ENCODE results near the gene BTBD2.

Gene BTBD2

DNA sequence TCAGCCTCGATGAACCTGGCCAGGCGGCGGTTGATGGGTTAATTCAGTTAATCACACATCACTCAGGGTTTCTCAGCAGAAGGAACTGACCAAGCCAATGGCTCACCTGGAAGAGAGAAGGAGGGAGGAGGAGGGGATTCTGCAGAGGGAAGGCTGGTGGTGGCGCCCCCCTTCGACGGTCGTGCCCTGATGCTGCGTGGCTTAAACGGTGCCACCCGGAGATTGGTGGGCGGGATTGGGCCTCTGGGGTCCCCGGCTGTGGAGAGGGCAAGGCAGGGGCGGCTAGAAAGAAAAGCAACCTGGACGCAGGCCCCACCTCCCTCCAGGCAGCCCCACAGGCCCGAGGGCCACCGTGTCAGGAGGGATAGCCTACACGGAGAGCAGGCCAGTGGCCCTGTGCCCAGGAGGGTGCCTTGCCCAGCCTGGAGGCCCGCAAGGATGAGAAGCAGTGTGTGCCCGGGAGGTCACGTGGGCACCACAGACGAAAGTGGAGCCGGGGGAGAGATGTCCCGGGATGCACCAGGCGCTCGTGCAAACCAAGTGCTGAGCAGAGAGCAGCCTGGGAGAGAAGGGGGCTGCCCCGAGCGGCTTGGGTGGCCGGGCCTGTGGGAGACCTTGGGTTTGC lies 58.5 kb downstream of the BTBD2 start:
- DNase-seq: no peak

DNA sequence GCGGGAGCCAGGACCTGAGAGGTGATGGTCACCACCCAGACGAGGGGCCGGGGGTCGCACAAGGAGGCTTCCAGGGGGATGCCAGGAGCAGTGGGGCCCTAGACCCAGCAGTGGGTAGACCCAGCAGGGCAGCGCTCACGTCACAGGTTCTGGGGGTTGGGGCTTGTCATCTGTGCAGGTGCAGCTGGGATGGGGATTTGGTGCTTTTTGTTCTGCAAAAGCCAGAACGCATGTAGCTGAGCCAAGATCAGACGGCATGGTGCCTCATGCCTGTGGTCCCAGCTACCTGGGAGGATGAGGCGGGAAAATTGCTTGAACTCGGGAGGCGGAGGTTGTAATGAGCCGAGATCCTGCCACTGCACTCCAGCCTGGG lies 59.4 kb downstream of the BTBD2 start:
- DNase-seq: no peak

DNA sequence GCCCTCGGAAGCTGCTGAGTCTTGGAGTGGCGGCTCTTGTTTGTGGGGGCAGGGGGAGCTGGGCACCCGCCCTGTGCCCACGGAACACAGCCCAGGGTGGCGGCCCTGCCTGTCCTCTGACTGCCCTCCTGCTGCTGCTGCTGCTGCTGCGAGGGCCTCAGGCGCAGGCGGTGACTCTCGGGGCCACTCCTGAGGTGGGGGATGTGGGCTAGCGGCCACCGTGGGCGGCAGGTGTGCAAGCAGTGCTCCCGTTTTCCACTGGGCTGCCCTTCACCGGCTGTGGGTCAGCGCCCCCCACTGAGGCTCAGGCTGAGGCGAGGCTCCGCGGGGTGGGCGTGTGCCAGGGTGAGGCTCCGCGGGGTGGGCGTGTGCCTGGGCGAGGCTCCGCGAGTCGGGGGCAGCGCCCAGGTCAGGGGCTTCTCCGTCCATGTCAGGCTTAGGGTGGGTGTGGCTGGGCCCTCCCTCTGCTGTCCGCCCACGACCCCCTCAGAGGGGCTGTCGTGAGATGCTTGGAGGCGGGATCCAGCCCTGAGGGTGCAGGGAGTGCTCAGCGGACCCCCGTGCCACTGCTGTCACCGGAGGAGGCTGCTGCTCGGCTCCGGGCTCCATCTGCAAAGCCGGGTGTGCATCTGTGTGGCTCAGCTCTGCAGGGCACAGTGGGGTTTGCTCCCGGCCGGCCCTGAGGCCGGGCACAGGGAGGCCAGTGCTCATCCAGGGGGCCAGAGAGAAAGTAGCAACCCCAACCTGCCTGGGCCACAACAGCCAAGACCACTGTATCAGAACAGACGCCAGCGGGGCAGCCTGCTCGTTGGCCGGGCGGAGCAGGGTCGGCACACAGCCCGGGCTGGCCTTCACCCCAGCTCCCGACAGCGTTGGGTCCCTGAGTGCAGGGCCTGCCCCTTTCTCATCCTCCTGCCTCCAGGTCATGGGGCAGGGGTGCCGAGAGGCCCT lies 60.1 kb downstream of the BTBD2 start:
- no peak for DNase-seq

DNA sequence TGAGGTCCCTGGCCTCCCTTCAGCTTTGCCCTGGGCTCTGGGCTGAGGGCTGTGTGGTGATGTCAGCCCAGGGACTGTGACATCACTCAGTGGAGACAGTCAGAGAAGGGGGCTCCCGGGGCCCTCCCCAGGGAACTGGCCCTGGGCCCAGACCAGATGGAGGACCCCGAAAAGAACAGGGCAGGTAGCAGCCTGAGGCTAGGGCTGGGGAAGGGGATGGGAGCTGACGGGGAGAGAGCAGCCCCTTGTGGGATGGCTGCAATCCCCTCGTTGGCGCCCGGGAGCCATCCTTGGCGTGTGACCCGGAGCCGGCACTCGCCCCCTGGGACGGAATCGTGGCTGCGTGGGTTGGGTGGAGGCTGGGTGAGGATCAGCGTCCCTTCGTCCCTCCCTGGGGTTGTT lies 61.0 kb downstream of the BTBD2 start:
- DNase-seq: no peak

DNA sequence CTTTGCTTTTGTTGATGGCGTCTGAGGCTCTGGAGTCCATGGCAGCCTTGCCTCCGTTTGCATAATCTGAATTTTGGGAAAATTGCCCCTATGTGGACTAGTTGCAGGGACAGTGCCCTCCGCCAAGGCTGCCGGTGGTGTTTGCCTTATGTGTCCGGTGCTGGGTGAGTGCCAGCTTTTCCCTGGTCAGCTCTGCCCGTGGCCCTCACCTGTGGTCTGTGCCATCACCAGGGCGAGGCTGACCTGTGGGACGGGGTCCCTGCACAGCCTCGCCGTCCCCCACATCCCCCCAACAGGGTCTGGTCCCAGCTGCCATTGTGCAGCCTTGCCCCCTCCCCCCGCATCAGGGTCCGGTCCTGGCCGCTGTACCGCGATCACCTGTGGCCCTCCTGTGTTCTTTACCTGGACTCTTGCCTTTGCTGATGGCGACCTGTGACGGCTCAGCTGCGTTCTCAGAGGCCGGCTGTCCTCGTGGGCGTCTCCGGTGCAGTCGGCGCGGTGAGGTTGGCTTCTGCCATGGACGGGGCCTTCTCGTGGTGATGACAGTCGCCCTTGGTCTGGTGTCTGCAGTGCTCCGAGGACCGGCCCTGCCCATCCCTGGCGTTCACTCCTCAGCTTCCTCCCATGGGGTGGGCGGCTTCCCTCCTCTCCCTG lies 61.9 kb downstream of the BTBD2 start:
- no peak for DNase-seq

DNA sequence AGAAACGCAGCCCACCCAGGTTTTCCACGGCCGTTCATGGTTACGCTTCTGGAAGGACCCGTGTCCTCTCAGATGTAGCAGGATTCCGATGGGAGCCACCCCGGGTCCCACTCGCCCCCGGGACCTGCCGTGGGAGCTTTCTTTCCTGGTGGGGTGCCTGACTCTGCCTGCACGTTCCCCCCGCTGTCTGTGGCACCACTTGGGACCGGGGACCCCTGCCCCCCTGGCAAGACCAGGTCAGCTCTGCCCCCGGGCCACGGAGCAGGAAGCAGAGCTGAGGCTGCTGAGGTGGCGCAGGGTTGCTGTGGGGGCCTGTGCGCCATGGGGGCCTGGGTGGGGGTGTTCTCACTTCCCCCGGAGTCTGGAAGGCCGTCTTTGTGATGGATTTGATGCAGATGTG lies 62.5 kb downstream of the BTBD2 start:
- DNase-seq: no peak

DNA sequence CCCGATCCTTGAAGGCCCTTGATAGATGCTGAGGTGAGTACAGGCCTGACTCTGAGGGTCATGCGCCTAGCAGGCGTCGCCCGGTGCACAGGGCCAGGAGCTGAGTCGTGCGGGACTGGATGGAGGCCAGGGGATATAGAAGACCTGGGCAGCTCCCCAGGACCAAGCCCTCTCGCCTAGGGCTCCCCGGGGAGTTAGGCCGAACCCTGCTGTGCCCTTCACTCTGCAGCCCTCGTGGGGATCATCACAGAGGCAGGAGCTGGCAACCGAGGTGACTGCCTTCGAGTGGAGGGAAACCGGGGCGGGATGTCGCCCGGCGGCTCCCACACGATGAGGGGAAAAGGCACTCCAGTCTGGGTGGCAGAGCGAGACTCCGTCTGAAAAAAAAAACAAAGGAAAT lies 62.9 kb downstream of the BTBD2 start:
- DNase-seq: no peak

DNA sequence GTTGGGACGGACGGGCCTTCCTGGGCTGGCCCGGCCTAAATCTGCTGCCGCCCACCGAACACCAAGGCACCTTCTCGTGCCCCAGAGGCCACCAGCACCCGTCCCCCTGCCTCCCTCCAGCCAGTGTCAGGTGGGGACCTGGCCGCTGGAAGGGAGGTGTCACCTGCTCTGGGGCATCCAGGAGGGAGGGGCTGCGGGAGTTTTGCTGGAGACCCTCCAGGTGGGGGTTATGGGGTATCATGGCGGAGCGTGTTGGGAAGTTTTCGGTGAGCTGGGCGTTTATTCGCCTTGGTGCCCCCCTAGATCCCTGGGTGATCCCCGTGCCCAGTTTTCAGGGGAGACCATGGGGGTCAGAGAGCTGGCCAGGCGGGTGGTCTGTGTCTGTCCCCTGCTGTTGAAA lies 64.9 kb downstream of the BTBD2 start:
- DNase-seq: no peak

DNA sequence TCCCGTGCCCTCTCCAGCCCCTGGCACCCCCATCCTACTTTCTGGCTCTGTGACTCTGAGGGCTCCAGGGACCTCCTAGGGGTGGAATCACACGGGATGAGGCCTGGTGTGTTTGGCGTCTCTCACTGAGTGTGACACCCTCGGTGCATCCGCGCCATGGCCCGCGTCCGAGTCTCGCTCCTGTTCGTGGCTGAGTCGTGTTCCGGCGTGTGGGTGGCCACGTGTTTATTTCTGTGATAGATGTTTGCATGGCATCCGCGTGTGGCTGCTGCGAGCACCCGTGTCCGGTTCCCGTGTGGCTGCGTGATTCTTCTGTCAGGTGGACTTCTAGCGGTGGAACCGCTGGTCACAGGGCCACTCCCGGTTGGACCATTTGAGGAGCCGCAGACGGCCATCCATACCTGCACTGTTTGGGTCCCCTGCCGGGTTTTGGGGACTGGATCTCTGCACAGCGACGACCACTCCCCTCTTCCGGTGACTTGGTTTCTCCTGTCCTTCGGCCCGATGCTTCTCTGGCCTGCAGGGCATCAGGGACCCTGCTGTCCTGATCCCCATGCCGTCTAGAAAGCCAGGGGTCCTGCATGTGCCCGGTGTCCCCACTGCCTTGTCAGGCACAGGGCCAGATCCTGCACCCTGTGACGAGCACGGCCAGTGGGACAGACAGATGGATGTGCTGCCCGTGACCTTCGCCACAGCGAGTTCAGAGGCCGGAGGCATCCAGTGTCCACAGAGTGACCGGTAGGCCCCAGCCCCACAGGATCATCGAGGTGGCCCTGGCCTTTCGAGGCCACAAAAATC lies 66.0 kb downstream of the BTBD2 start:
- no peak for DNase-seq

DNA sequence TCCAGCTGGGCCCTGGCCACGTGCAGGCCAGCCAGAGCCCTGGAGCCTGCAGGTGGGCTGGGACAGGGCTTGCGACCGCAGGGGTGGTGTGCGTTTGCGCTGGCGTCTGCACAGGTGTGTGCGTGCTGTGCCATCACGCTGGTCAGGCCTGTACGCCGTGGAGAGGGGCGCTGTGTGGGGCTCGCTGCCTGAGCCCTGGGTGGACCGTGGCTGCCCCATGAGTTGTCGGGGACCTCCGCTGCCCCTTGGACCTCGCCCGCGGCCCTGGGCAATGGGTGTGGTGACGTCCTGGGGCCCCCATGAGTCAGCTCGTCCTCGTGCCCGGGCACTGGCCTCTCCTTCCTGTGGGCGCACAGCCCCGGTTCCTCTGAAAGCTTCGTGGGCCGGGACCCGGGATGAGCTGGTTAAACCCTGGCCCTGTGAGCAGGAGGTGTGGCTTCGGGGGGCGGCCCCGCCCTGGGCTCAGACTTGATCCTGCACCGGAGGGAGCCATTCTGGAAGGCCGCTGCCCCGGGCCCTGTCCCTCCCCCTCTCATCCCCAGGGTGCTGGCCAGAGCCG lies 67.8 kb downstream of the BTBD2 start:
- DNase-seq: no peak

DNA sequence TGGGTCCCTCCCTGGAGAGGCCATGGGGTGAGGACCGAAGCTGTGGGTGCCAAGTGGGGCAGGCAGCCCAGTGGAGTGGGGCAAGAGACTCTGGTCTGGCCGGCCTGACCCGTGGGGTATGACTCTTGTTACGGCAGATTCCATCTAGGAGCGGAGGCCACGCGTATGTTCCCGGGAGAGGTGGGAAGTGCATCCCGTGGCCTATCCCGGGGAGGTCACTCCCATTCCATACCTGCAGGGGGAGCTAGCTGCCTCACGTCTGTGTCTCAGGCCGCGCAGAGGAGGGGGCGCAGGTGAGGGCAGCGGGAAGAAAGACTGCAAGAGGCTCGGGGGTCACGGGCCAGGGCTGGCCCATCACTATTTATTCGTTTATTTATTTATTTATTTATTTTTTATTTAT lies 69.6 kb downstream of the BTBD2 start:
- no peak for DNase-seq

DNA sequence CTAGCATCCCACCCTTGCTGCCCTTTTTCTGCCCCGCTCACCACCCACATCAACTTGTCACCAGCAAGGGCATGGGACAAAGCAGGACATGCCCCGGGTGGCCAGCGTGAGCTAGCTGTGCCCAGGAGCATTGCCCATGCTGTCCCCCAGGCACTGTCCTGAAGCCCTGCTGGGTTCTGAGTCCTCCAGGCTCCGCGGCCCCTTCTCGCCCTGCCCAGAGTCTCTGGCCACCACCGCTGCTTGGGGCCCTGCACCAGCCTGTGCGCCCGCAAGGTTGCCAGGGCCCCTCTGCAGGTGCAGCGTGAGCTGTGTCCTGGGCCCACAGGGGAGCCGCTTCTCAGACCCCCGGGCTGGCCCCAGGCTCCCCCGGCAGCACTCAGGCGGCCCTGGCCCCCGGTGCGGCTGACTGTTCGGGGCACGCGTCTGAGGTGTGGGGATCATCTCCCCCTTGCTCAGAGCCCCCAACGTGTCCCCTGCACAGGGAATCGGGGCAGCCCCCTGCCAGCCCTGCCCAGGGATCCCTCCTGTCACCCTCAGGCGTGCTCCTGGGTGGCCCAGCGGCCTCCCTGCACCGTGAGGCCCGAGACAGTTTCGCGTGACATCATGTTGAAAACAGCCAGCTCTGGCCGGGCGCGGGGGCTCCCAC lies 70.5 kb downstream of the BTBD2 start:
- no peak for DNase-seq

DNA sequence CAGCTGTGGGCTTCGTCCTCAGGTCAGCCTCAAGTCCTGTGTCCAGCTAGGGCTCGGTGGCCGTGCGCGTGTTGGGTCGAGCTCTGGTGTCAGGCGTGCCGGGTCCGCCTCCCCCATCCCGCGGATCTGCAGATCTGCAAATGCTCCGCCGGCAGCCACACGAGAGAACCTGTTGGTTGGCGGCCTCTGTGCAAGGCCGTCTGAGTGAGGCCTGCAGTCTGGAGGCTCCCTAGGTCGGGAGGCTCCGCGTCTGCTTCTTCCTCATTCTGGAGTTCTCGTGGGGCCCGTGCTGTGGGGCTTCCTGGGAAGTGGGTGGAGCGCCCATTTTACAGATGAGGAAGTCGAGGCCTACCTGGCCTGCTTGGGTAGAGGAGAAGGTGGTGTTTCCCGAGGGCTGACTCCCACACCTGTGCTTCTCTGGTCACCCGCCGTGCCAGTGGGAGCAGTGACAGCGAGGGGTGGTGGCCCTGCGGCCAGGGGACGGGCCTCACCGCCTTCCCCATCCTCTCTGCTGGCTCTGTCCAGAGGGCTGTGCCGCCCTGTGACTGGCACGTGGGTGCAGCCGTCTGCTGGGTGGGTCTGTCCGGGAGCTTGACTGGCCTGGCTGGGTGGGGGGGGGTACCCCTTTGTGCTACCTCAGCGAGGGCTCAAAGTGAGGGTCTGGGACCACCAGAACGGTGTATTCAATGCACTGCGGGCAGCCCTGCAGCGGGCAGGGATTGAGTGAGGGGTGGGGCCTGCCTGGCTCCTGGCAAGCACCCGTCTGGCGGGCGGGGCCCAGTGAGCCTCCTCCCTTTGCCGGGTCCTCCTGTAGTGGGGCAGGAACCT lies 71.2 kb downstream of the BTBD2 start:
- DNase-seq: no peak

DNA sequence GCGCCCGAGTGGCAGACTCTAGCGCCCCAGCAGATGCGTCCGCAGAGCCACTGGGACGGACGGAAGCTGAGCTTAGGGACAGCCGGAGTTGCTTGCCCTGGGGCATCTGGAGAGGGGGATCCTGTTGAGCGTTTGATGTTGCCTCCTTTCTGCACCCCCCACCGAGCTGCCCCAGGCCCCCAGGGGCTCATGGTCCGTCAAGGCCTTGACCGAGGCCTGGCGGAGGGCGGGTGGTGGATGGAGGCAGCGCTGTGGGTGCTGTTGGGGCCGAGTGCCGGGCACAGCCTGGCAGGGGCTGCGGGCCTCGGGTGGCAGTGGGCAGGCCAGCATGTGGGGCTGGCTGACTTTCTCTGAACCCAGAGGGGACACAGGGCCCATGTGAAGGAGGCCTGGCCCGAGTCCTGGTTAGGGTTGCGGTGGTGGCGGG lies 71.8 kb downstream of the BTBD2 start:
- no peak for DNase-seq

DNA sequence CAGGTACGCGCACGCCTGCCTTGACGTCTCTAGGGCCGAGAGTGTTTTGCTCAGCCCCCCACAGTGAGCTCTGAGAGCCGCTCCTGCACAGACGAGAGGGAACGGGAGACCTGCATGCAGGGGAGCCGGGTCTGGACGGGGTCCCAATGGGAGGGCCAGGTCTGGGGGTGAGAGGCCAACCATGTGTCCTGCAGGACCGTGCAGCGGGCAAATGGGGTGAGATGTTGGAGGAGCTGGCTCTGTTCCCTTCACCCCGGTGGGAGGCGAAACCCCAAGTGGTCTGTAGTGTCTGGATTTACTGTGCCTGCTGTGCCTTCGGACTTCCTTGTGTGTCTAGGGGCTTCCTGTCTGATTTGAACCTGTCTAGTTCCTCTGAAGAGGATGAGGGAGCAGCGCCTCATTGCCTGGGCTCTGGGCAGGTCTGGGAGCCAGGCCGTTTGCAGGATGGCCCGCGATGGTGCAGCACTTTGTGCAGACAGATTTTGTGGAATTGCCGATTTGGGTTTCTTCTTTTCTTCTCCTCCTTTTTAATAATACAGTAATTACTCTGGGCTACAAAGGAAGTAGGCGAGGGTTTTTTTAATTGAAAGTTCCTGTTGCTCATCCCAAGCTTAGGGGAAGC lies 72.5 kb downstream of the BTBD2 start:
- no peak for DNase-seq

DNA sequence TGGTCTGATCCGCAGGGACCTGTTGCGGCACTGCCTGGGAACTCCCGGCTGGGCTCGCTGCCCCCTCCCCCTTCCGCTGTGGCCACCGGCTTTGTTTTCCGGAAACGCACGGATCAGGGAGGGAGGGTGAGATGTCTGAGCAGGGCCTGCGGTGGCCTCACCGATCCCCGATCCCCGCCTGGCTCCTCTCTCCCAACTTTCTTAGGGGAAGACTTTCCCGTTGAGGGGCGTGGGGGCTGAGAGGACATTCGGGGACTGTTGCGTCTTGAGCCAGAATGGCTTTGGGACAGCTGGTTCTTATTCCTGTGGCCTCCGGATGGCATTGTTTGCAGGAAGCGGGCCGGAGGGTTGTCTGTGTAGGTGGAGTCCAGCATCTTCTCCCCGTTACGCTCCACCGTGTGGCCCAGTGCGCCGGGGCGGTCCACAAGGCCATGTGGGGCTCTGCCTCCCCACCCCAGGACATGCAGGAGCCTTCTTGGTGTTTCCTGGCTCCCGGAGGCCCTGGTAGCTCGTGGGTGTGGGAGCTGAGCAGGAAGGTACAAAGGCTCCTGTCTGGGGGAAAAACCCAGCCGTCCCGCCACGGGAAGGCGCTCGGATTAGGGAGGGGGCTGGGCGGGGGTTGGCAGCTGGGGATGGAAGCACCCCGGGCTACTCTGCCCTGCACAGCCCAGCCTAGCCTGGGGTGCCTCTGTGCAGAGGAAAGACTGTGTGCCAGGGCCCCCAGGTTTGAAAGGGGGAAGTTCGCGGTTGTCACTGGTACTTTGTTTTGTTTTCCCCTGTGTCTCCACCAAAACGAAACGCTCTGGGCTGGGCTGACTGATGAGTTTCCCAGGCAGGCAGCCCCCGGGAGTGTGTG lies 73.2 kb downstream of the BTBD2 start:
- DNase-seq: no peak

DNA sequence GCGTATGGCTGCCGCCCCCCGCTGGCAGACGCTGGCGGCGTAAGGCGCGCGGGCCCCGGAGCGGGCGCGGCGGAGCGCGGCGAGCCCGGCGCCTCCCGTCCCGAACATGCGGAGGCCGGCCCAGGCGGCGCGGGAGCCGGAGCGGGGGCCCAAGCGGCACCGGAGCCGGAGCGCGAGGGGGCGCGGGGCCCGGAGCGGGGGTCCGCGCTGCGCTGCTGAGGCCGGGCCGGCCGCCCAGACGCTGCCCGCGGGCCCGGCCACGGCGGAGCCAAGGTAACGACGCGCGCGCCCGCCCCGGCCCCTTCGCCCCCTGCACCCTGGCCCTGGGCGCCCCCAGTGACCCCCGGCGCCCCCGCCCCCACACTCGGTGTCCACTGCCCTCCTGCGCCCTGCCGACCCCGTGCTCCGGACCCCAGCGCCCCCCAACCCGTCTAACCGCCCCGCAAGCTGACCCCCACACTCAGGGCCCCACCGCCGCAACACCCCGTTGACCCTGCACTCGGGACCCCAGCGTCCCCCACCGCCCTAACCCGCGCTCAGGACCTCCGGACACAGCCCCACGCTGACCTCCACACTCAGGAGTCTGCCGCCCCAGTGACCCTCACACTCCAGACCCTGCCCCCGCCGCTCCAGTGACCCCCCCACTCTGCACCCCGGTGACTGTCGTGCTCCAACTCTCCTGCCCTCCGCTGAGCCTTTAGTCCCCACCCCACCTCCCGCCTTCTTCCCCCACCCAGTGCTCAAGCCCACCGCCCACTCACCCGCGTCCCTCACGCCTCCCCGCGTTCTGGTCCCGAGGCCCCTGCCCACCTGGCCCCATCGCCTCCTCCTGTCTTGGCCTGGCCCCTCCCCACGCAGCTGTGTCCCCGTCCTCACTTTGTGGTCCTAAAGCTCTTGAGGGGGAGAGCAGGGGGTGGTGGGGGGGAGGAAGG lies 74.1 kb downstream of the BTBD2 start, which contains the start of gene CSNK1G2:
Gene CSNK1G2, plus strand, starts transcription at position 27 of the 932 bp plus-strand sequence. CDS start 28,601 bp downstream, outside the sequence.
- DNase-seq: no peak

DNA sequence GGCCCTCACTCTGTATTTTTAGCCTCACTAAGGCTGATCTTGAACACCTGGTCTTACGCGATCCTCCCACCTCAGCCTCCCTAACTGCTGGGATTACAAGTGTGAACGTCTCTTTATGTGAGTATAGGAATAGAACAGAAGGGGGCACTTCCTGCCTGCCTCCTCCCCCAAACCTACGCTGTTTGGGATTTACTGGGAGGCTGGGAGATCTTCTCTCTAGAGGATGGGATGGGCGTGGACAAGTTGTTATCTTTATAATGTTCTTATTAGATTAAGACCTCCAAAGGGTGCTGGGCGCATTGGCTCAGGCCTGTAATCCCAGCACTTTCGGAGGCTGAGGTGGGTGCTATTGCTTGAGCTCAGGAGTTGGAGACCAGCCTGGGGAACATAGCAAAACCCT lies 77.4 kb downstream of the BTBD2 start:
- DNase-seq: no peak
